IPS DF 4.7 (cell line): ENCODE measurements around the gene OTUD5.
"Not testable (repeated sequence)": the region's sequence is repeated elsewhere in the genome, so short reads cannot be mapped to it uniquely, and the experiment has no call there.

Experiments used
- DNase-seq: peaks from one replicate; pipeline ENCODE4 v3.0.0-alpha.2; 2013; ENCODE audit warnings: low spot score; ENCODE audit errors: extremely low read depth

OTUD5 gene

GRCh38 chrX:48890296-48890925 is 67.0 kb downstream of the OTUD5 start:
- no peak for DNase-seq

- DNase-seq: not testable (repeated sequence)
These were observed 70.8 kb downstream of the OTUD5 start for GRCh38 chrX:48886586-48886985.

- DNase-seq: no peak
These were observed 73.7 kb downstream of the OTUD5 start for GRCh38 chrX:48883729-48884128.

DNA sequence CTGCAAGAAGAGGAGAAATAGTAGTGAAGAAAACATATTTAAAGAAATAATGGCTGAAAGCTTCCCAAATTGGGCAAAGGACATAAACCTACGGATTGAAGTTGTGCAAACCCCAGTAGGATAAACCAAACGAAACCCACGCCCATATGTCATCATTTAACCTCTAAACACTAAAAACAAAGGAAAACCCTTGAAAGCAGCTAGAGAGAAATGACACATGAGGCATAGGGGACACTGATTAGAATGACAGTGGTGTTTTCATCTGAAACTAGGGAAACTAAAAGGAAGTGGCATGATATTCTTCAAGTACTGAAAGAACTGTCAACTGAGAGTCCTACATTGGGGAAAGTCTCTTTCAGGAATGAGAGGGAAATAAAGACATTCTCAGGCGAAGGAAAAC is 80.5 kb downstream of the OTUD5 start:
- DNase-seq: not testable (repeated sequence)
